CD4-positive, CD25-positive, alpha-beta regulatory T cell (primary cell): ENCODE data around the gene CPE. TPM values are rescaled to one million over a fixed set of nuclear protein-coding genes. Genes with fewer than 3 reads are reported as not detected.

Source experiments
- ATAC-seq, 2 donors: fragments of 150-1000 bp; cut with Tn5 transposase; one replicate each; pipeline ENCODE4 v1.10.0; 2021; ENCODE audit warnings: low read depth in 2 of 2, moderate number of reproducible peaks in 2 of 2, moderate library complexity in 1 of 2
- DNase-seq, 3 donors: peaks; one replicate each; pipeline versions ENCODE4 v3.0.0 to v3.0.0-alpha.2; 2012 to 2022; ENCODE audit warnings: mixed read lengths in 1 of 3
- H3K27ac ChIP-seq: one replicate; pipeline ENCODE4 v1.7.0; 2013; ENCODE audit warnings: mild to moderate bottlenecking, low read length; ENCODE audit not compliant: insufficient read depth, poor library complexity, severe bottlenecking
- H3K27me3 ChIP-seq: one replicate; pipeline ENCODE4 v1.7.0; 2013; ENCODE audit warnings: low read length; ENCODE audit not compliant: control insufficient read depth, insufficient read depth
- H3K36me3 ChIP-seq: one replicate; pipeline ENCODE4 v1.7.0; 2013; ENCODE audit warnings: mild to moderate bottlenecking, low read length, moderate library complexity; ENCODE audit not compliant: control insufficient read depth, insufficient read depth
- H3K4me1 ChIP-seq: 2 replicates; pipeline ENCODE4 v1.7.0; 2013; ENCODE audit warnings: mild to moderate bottlenecking, low read length; ENCODE audit not compliant: insufficient read depth, control insufficient read depth, poor library complexity, severe bottlenecking
- H3K4me3 ChIP-seq: one replicate; pipeline ENCODE4 v1.7.0; 2013; ENCODE audit warnings: low read depth, mild to moderate bottlenecking, low read length, moderate library complexity
- H3K9me3 ChIP-seq, 2 experiments: 1 replicate in 1 of 2; 2 replicates in 1 of 2; pipeline ENCODE4 v1.7.0; 2013; ENCODE audit warnings: low read length in 2 of 2, mild to moderate bottlenecking in 1 of 2, moderate library complexity in 1 of 2; ENCODE audit not compliant: control insufficient read depth in 2 of 2
- H3K27ac Mint-ChIP-seq, 3 donors: one replicate each; pipeline ENCODE4 v1.8.0; 2020 to 2022; ENCODE audit warnings: mild to moderate bottlenecking in 3 of 3, mixed read lengths in 3 of 3, moderate library complexity in 2 of 3
- H3K27me3 Mint-ChIP-seq: one replicate; pipeline ENCODE4 v1.8.0; 2022; ENCODE audit warnings: mild to moderate bottlenecking, mixed read lengths
- H3K36me3 Mint-ChIP-seq: one replicate; pipeline ENCODE4 v1.8.0; 2020; ENCODE audit warnings: mixed read lengths
- H3K4me1 Mint-ChIP-seq, 4 donors: one replicate each; pipeline ENCODE4 v1.8.0; 2020 to 2022; ENCODE audit warnings: mixed read lengths in 4 of 4, mild to moderate bottlenecking in 1 of 4
- H3K4me3 Mint-ChIP-seq, 4 donors: one replicate each; pipeline ENCODE4 v1.8.0; 2020 to 2022; ENCODE audit warnings: mild to moderate bottlenecking in 4 of 4, mixed read lengths in 4 of 4, moderate library complexity in 3 of 4
- H3K9me3 Mint-ChIP-seq, 7 donors: one replicate each; pipeline ENCODE4 v1.8.0; 2020 to 2022; ENCODE audit warnings: mixed read lengths in 7 of 7, mild to moderate bottlenecking in 3 of 7, moderate library complexity in 2 of 7
- polyA plus RNA-seq, 4 donors: library from polyadenylated mRNA; unstranded; fragments of 300-500 nt; fragmentation: Illumina TruSeq; gene quantifications; one replicate each; pipeline ENCODE4 v1.2.3, GENCODE V29; 2021
- total RNA-seq: library from RNA; stranded (reverse); gene quantifications from one replicate; pipeline ENCODE4 v1.2.3, GENCODE V29; 2022

Gene CPE
- total and polyA plus RNA-seq, 5 donors from 2014 or later = 1.6 to 4.6 (median 2.6) TPM

DNA sequence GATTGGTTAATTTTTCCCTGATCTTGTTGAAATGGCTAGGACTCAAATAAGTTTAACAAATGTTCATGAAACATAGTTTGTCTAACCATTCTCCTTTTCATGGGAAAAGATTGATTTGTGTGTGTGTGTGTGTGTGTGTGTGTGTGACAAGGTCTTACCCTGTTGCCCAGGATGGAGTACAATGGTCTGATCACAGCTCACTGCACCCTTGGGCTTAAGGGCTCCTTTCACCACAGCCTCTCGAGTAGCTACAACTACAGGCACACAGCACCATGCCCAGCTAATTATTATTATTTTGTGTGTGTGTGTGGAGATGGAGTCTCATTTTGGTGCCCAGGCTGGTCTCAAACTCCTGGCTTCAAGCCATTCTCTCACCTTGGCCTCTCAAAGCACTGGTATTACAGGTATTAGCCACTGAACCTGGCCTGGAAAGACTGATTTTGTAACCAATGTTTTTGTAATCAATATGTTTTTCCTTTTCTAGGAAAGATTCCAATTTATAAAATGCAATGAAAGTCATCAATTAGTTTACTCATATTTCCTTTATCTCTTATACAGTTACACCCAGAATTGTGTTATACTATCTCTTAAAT lies 139.3 kb downstream of the CPE start:
- Histone ChIP-seq H3K9me3 (no peaks in the 10 kb centered on the region), H3K27me3 (peaks cover 2% of the 10 kb centered on the region), H3K27ac (no peak overlapping the region), H3K4me1 (no peaks in the 10 kb centered on the region), H3K4me3 (no peak overlapping the region), H3K36me3 (no peaks in the 10 kb centered on the region)
- H3K4me3 Mint-ChIP-seq = no peak overlapping the region
- H3K4me1 Mint-ChIP-seq = no peaks in the 10 kb centered on the region
- no peak overlapping the region for H3K27ac Mint-ChIP-seq
- H3K9me3 Mint-ChIP-seq = no peaks in the 10 kb centered on the region
- DNase-seq = no peak
- H3K36me3 Mint-ChIP-seq = no peaks in the 10 kb centered on the region
- peaks cover 4% of the 10 kb centered on the region for H3K27me3 Mint-ChIP-seq
- ATAC-seq = no peak

DNA sequence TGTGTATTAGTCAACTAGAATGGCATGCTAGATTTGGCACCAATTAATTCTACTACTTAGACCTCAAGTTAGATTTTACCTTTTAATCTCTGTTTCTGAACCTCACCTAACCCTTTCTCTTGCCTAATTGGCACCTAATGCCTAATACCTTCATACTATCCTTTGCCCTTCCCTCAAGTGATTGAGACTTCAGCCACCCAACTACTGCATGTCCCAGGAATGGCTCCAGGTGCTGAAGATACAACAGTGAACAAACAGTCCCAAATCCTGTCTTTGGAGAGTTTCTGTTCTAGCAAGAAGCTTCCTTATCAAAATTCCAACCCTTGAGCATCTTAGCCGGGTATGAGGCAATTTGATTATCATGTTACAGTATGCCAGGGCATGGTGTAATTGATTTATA lies 139.9 kb downstream of the CPE start:
- no peaks in the 10 kb centered on the region for H3K9me3 Mint-ChIP-seq
- Histone ChIP-seq H3K36me3 (no peaks in the 10 kb centered on the region), H3K27ac (no peak overlapping the region), H3K4me3 (no peak overlapping the region), H3K27me3 (peaks cover 2% of the 10 kb centered on the region), H3K9me3 (no peaks in the 10 kb centered on the region), H3K4me1 (no peaks in the 10 kb centered on the region)
- DNase-seq (no peak), ATAC-seq (no peak)
- H3K27ac Mint-ChIP-seq = no peak overlapping the region
- no peaks in the 10 kb centered on the region for H3K36me3 Mint-ChIP-seq
- H3K4me3 Mint-ChIP-seq = no peak overlapping the region
- H3K4me1 Mint-ChIP-seq = no peaks in the 10 kb centered on the region
- peaks cover 4% of the 10 kb centered on the region for H3K27me3 Mint-ChIP-seq

- Mint-ChIP-seq H3K4me3 (no peak overlapping the region), H3K36me3 (no peaks in the 10 kb centered on the region), H3K9me3 (no peaks in the 10 kb centered on the region), H3K27me3 (peaks cover 4% of the 10 kb centered on the region), H3K27ac (no peak overlapping the region), H3K4me1 (no peaks in the 10 kb centered on the region)
- Histone ChIP-seq H3K4me1 (no peaks in the 10 kb centered on the region), H3K4me3 (no peak overlapping the region), H3K27me3 (peaks cover 2% of the 10 kb centered on the region), H3K9me3 (no peaks in the 10 kb centered on the region), H3K36me3 (no peaks in the 10 kb centered on the region), H3K27ac (no peak overlapping the region)
- DNase-seq = no peak
- no peak for ATAC-seq
Measured at GRCh38 chr4:165519591-165519990, 140.8 kb downstream of the CPE start.

DNA sequence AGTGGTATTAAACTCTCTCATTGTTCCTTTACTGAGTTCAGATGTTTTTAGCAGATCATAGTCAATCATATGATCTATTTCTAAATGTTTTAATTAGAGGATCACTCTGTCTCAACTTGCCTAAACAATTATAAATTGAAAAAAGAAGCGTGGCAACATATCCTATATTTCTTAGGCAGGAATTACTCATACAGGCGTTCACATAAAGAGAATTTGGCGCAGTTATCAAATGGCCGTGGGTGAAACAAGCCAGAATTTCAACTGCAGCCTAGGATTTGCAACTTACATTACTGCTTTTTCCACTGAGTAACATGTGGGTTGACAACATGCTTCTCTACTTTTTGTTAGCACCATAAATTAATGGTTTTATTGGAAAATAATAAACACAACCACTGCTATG lies 141.3 kb downstream of the CPE start:
- H3K27me3 Mint-ChIP-seq = peaks cover 4% of the 10 kb centered on the region
- H3K27ac Mint-ChIP-seq = no peak overlapping the region

DNA sequence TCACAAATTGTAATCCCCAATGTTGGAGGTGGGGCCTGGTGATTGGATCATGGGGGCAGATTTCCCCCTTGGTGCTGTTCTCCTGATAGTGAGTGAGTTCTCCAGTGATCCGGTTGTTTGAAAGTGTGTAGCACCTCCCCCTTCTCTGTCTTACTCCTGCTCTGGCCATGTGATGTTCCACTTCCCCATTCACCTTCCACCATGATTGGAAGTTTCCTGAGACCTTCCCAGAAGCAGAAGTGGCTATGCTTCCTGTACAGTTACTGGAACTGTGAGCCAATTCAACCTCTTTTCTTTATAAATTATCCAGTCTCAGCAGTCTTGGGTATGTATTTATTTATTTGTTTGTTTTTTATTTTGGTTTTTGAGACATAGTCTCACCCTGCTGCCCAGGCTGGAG lies 143.2 kb downstream of the CPE start:
- no peak for DNase-seq
- Histone ChIP-seq H3K27me3 (no peaks in the 10 kb centered on the region), H3K4me3 (no peak overlapping the region), H3K4me1 (no peaks in the 10 kb centered on the region), H3K36me3 (no peaks in the 10 kb centered on the region), H3K27ac (no peak overlapping the region), H3K9me3 (no peaks in the 10 kb centered on the region)
- Mint-ChIP-seq H3K9me3 (no peaks in the 10 kb centered on the region), H3K27me3 (peaks cover 4% of the 10 kb centered on the region), H3K36me3 (no peaks in the 10 kb centered on the region), H3K4me3 (no peak overlapping the region), H3K27ac (no peak overlapping the region), H3K4me1 (no peaks in the 10 kb centered on the region)
- ATAC-seq = no peak

More for the DNA sequence above, 141.3 kb downstream of the CPE start:
- Histone ChIP-seq H3K27ac (no peak overlapping the region), H3K36me3 (no peaks in the 10 kb centered on the region), H3K4me3 (no peak overlapping the region), H3K27me3 (peaks cover 2% of the 10 kb centered on the region), H3K9me3 (no peaks in the 10 kb centered on the region), H3K4me1 (no peaks in the 10 kb centered on the region)
- ATAC-seq (no peak), DNase-seq (no peak)
- Mint-ChIP-seq H3K9me3 (no peaks in the 10 kb centered on the region), H3K4me1 (no peaks in the 10 kb centered on the region), H3K4me3 (no peak overlapping the region), H3K36me3 (no peaks in the 10 kb centered on the region)

DNA sequence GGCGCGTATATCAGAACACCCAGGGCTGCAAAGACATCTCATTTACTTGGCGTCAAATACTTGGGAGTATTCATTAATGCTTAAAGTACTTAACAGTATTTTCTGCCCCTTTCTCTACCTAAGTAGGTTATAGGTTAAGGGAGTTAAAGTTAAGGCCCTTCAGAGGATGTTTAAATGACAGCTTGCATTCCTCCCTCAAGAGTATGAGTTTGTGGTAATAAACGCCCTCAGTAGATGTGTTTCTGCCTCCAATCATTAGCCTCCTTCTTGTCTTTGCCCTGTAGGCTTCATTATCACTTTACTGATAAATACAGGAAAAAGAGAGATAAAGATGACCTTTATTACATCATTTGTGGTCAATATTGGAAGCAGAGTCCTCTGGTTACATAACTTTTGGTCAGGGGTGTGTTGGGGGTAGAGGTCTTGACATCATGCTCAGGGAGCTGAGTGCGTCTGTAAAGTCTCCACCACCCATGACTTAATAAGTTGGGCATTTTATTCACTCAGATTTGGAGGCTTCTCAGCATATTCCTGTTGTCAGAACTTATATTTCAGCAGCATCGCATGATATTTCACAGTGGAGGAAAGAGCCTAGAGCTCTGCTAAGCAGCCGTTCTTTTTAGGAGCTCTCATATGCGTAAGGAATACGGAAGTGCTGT lies 145.9 kb downstream of the CPE start:
- Histone ChIP-seq H3K4me1 (no peaks in the 10 kb centered on the region), H3K9me3 (no peaks in the 10 kb centered on the region), H3K27ac (no peak overlapping the region), H3K27me3 (no peaks in the 10 kb centered on the region), H3K36me3 (no peaks in the 10 kb centered on the region), H3K4me3 (no peak overlapping the region)
- Mint-ChIP-seq H3K27ac (no peak overlapping the region), H3K4me1 (no peaks in the 10 kb centered on the region), H3K36me3 (no peaks in the 10 kb centered on the region), H3K4me3 (no peak overlapping the region), H3K27me3 (peaks cover 4% of the 10 kb centered on the region), H3K9me3 (no peaks in the 10 kb centered on the region)
- ATAC-seq (no peak), DNase-seq (no peak)

DNA sequence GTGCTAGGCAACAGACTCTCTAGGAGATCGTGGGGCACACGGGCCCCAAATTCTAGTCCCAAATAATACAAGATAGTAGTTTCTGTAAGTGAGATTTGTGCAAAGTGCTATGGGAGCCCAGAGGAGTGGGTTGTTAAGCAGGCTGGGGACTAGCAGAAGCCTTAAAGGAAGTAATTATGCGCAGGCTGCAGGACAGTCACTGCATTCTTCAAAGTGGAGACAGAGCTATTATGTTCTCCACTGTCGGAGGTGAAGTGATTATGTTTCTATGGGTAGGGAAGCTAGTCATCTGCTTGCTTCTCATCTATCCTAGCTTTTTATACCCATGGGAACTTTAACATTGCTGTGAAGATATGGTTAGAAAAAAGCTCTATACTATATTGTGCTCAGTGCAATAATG lies 154.2 kb downstream of the CPE start:
- Mint-ChIP-seq H3K4me3 (no peak overlapping the region), H3K4me1 (no peaks in the 10 kb centered on the region), H3K27ac (no peak overlapping the region), H3K27me3 (peaks cover 9% of the 10 kb centered on the region), H3K9me3 (no peaks in the 10 kb centered on the region), H3K36me3 (no peaks in the 10 kb centered on the region)
- H3K27me3 ChIP-seq = peaks cover 1% of the 10 kb centered on the region
- no peak for DNase-seq
- ATAC-seq = no peak
- H3K27ac ChIP-seq = no peak overlapping the region
- H3K4me3 ChIP-seq = no peak overlapping the region
- no peaks in the 10 kb centered on the region for H3K36me3 ChIP-seq
- no peaks in the 10 kb centered on the region for H3K4me1 ChIP-seq
- H3K9me3 ChIP-seq = no peaks in the 10 kb centered on the region

GRCh38 chr4:165537028-165537648 lies 158.3 kb downstream of the CPE start:
- H3K4me1 Mint-ChIP-seq = no peaks in the 10 kb centered on the region
- Histone ChIP-seq H3K4me3 (no peak overlapping the region), H3K36me3 (no peaks in the 10 kb centered on the region), H3K4me1 (no peaks in the 10 kb centered on the region), H3K9me3 (no peaks in the 10 kb centered on the region), H3K27me3 (peaks cover 1% of the 10 kb centered on the region), H3K27ac (no peak overlapping the region)
- no peak overlapping the region for H3K27ac Mint-ChIP-seq
- no peaks in the 10 kb centered on the region for H3K36me3 Mint-ChIP-seq
- no peaks in the 10 kb centered on the region for H3K27me3 Mint-ChIP-seq
- H3K4me3 Mint-ChIP-seq = no peak overlapping the region
- H3K9me3 Mint-ChIP-seq = no peaks in the 10 kb centered on the region
- ATAC-seq (no peak), DNase-seq (peak in 2 of 3 donors; percentile 12 to 40)
